ENCODE measurements around the gene ITPR2. TPM values are rescaled to one million over a fixed set of nuclear protein-coding genes. Genes with fewer than 3 reads are reported as not detected.
A peak's percentile ranks its signal among the peaks of the same experiment; 100 is the strongest.

Gene ITPR2
- total RNA-seq, 2 experiments from 2014 or later, result 25.6 to 44.7 TPM

- Histone ChIP-seq H3K4me1 (ENCODE audit: insufficient read depth, low read length, poor library complexity, severe bottlenecking) (peaks cover 15% of the 10 kb centered on the region), H4K20me1 (ENCODE audit: insufficient read depth, low read length) (no peaks in the 10 kb centered on the region), H3K4me2 (ENCODE audit: low read length) (no peak overlapping the region), H3K9me2 (ENCODE audit: insufficient read depth, low read length) (no peaks in the 10 kb centered on the region), H2AFZ (ENCODE audit: low read length) (no peak overlapping the region), H3K36me3 (ENCODE audit: insufficient read depth, low read length) (no peaks in the 10 kb centered on the region; the same call in 1 of the 2 replicates), H3K27ac (ENCODE audit: low read depth, low read length, poor library complexity, severe bottlenecking) (no peak overlapping the region), H3K79me2 (ENCODE audit: insufficient read depth, low read depth, low read length) (no peaks in the 10 kb centered on the region), H3K9me3 (ENCODE audit: low read length) (0 out of 2 replicates have a peak, but pooled peaks cover 1% of the 10 kb centered on the region), H3K4me3 (ENCODE audit: low read depth, low read length, poor library complexity, severe bottlenecking) (no peak overlapping the region)
- no TSS peak for BruUV-seq (replicated peaks)
- ChIA-PET POLR2A (no interaction called here), CTCF (ENCODE audit: unreplicated experiment) (no interaction called here)
- intact Hi-C loops (cut with micrococcal nuclease; ENCODE audit: unreplicated experiment), result no loop called here
- TF ChIP-seq CTCF (conservative IDR thresholded peaks at IDR 0.05; ENCODE audit: low read length), result no peak
- no peak for TF ChIP-seq EZH2phosphoT487 (IDR thresholded peaks at IDR 0.05; ENCODE audit: borderline replicate concordance, low read depth, low read length)
- DNase-seq (ENCODE audit: low spot score), result no peak
These were observed 61.1 kb downstream of the ITPR2 start for GRCh38 chr12:26771861-26772260.

GRCh38 chr12:26770239-26771070 is 62.5 kb downstream of the ITPR2 start:
- H3K4me3 ChIP-seq (ENCODE audit: low read depth, low read length, poor library complexity, severe bottlenecking), result no peak overlapping the region
- ChIA-PET POLR2A (interaction anchor here (0.5 kb wide), 1 partner anchor 20 kb away, joined by 3 read pairs; no protein-coding TSS in a partner anchor), CTCF (ENCODE audit: unreplicated experiment) (no interaction called here)
- no TSS peak for BruUV-seq (replicated peaks)
- H3K4me1 ChIP-seq (ENCODE audit: insufficient read depth, low read length, poor library complexity, severe bottlenecking), result peaks cover 15% of the 10 kb centered on the region
- no peaks in the 10 kb centered on the region for H3K9me3 ChIP-seq (ENCODE audit: low read length)
- H4K20me1 ChIP-seq (ENCODE audit: insufficient read depth, low read length), result no peaks in the 10 kb centered on the region
- no peak overlapping the region for H3K27ac ChIP-seq (ENCODE audit: low read depth, low read length, poor library complexity, severe bottlenecking)
- no peaks in the 10 kb centered on the region for H3K36me3 ChIP-seq (ENCODE audit: insufficient read depth, low read length)
- no peak for TF ChIP-seq EZH2phosphoT487 (IDR thresholded peaks at IDR 0.05; ENCODE audit: borderline replicate concordance, low read depth, low read length)
- no peak for TF ChIP-seq CTCF (conservative IDR thresholded peaks at IDR 0.05; ENCODE audit: low read length)
- no peak overlapping the region for H2AFZ ChIP-seq (ENCODE audit: low read length)
- H3K4me2 ChIP-seq (ENCODE audit: low read length), result no peak overlapping the region
- no peaks in the 10 kb centered on the region for H3K9me2 ChIP-seq (ENCODE audit: insufficient read depth, low read length)
- intact Hi-C loops (cut with micrococcal nuclease; ENCODE audit: unreplicated experiment), result no loop called here
- no peaks in the 10 kb centered on the region for H3K79me2 ChIP-seq (ENCODE audit: insufficient read depth, low read depth, low read length)
- DNase-seq (ENCODE audit: low spot score), result no peak

GRCh38 chr12:26769611-26770010 is 63.4 kb downstream of the ITPR2 start:
- no peaks in the 10 kb centered on the region for H3K9me2 ChIP-seq (ENCODE audit: insufficient read depth, low read length)
- H4K20me1 ChIP-seq (ENCODE audit: insufficient read depth, low read length), result no peaks in the 10 kb centered on the region
- H3K9me3 ChIP-seq (ENCODE audit: low read length), result no peaks in the 10 kb centered on the region
- BruUV-seq (replicated peaks), result no TSS peak
- no peak overlapping the region for H2AFZ ChIP-seq (ENCODE audit: low read length)
- H3K79me2 ChIP-seq (ENCODE audit: insufficient read depth, low read depth, low read length), result no peaks in the 10 kb centered on the region
- peaks cover 15% of the 10 kb centered on the region for H3K4me1 ChIP-seq (ENCODE audit: insufficient read depth, low read length, poor library complexity, severe bottlenecking)
- POLR2A ChIA-PET, result interaction anchor here (0.5 kb wide), 1 partner anchor 78 kb away, joined by 4 read pairs; no protein-coding TSS in a partner anchor
- TF ChIP-seq EZH2phosphoT487 (IDR thresholded peaks at IDR 0.05; ENCODE audit: borderline replicate concordance, low read depth, low read length) (no peak), CTCF (conservative IDR thresholded peaks at IDR 0.05; ENCODE audit: low read length) (no peak)
- CTCF ChIA-PET (ENCODE audit: unreplicated experiment), result no interaction called here
- DNase-seq (ENCODE audit: low spot score), result no peak
- H3K4me2 ChIP-seq (ENCODE audit: low read length), result peak overlapping the region; percentile 27
- H3K27ac ChIP-seq (ENCODE audit: low read depth, low read length, poor library complexity, severe bottlenecking), result no peak overlapping the region
- H3K36me3 ChIP-seq (ENCODE audit: insufficient read depth, low read length), result no peaks in the 10 kb centered on the region
- intact Hi-C loops (cut with micrococcal nuclease; ENCODE audit: unreplicated experiment), result no loop called here
- no peak overlapping the region for H3K4me3 ChIP-seq (ENCODE audit: low read depth, low read length, poor library complexity, severe bottlenecking)
